PC-9 (cell line): ENCODE results near the gene LIN7A.

Experiments
- CTCF ChIP-seq: fragments of 200-600 bp; sonication (generic); conservative IDR thresholded peaks from 2 replicates; pipeline ENCODE4 v1.6.1; 2017; ENCODE audit warnings: mixed run types, antibody characterized with exemption, mild to moderate bottlenecking, moderate library complexity
- EZH2 ChIP-seq: fragments of 200-600 bp; sonication (generic); IDR thresholded peaks from 2 replicates; pipeline ENCODE4 v1.8.0; 2017; ENCODE audit warnings: antibody characterized with exemption, low read depth

GRCh38 chr12:80925237-80925636 is 12.5 kb downstream of the LIN7A start:
- no peak for TF ChIP-seq CTCF
- no peak for TF ChIP-seq EZH2
